Measurements from ENCODE around the gene CDKN2AIP.

GRCh38 chr4:183407128-183407585 lies 37.3 kb upstream of the CDKN2AIP start:
- TF ChIP-seq CTCF (conservative IDR thresholded peaks at IDR 0.05; ENCODE audit: low read length) (peak; percentile 89), EZH2phosphoT487 (IDR thresholded peaks at IDR 0.05; ENCODE audit: borderline replicate concordance, low read depth, low read length) (no peak)
